RWPE1 (cell line): ENCODE results near the gene SDCCAG8.

ENCODE experiments used
- CTCF ChIA-PET: fragments of 350-600 bp; sonication (Branson Sonifier 250); formaldehyde crosslinking; extraction: SDS; loops from one replicate; lab custom pipeline; 2021; lab: Yijun Ruan, JAX
- POLR2A ChIA-PET: fragments of 400-600 bp; formaldehyde crosslinking; extraction: SDS; loops from one replicate; lab custom pipeline; 2020; ENCODE audit warnings: antibody characterized with exemption; ENCODE audit not compliant: low non-redundant PET; lab: Yijun Ruan, JAX
- DNase-seq: peaks from one replicate; pipeline ENCODE4 v3.0.0; 2012; ENCODE audit warnings: low spot score
- H3K27ac ChIP-seq: fragments of 450-650 bp; 2 replicates; pipeline ENCODE4 v1.5.1; 2017
- CTCF ChIP-seq: fragments of 450-650 bp; conservative IDR thresholded peaks from 2 replicates; pipeline ENCODE4 v1.5.1; 2017; ENCODE audit warnings: low read depth, mild to moderate bottlenecking

SDCCAG8 gene

GRCh38 chr1:243510928-243511327 is 255.1 kb downstream of the SDCCAG8 start:
- TF ChIP-seq CTCF, result no peak
- H3K27ac ChIP-seq, result no peak overlapping the region
- no peak for DNase-seq
- CTCF ChIA-PET, result no interaction called here
- POLR2A ChIA-PET, result no interaction called here

- ChIA-PET CTCF (interaction anchor here (0.6 kb wide), 1 partner anchor 962 kb away, joined by 3 read pairs; no protein-coding TSS in a partner anchor), POLR2A (no interaction called here)
- TF ChIP-seq CTCF, result no peak
- H3K27ac ChIP-seq, result no peak overlapping the region
- DNase-seq, result no peak
Measured at GRCh38 chr1:243513726-243514491, 258.1 kb downstream of the SDCCAG8 start.

DNA sequence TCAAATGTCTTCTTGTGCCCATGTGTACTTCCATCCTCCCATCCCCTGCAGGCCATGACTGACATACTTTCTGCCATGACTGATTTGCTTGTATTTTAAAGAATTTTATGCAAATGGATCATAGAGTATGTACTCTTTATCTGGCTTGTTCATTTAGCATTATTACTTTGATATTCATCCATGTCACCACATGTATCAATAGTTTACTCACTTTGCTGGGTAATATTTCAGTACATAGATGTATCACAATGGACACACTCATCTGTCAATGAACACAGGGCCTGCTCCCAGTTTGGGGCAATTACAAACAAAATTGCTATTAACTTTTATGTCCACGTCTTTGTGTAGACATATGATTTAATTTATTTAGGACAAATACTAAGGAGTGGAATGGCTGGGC is 259.1 kb downstream of the SDCCAG8 start:
- ChIA-PET POLR2A (no interaction called here), CTCF (no interaction called here)
- no peak for TF ChIP-seq CTCF
- no peak for DNase-seq
- no peak overlapping the region for H3K27ac ChIP-seq

DNA sequence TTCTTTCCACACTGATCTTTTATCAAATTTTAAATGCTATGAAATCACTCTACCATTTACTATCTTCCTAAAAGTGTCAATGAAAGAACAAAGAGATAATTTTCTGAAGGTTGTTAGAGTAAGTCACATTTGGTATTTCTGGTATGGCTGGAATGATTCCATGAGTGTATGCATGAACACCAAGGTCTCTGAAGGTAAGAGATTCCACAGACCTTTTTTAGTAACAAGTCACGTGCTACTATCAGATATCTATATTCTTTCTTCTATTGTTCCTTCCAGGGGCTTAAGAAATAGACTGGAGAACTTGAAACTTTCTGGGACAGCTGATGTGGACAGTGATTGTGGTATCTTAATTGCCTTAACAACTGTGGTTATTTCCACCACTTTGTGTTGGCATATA is 265.0 kb downstream of the SDCCAG8 start:
- no peak for DNase-seq
- POLR2A ChIA-PET, result no interaction called here
- TF ChIP-seq CTCF, result no peak
- CTCF ChIA-PET, result interaction anchor here (0.6 kb wide), 1 partner anchor 15 kb away, joined by 4 read pairs; no protein-coding TSS in a partner anchor
- no peak overlapping the region for H3K27ac ChIP-seq

- no peak overlapping the region for H3K27ac ChIP-seq
- ChIA-PET CTCF (no interaction called here), POLR2A (no interaction called here)
- no peak for TF ChIP-seq CTCF
- no peak for DNase-seq
Measured at GRCh38 chr1:243523766-243524165, 267.9 kb downstream of the SDCCAG8 start.

- POLR2A ChIA-PET, result no interaction called here
- CTCF ChIA-PET, result interaction anchor here (0.7 kb wide), 1 partner anchor 487 kb away, joined by 3 read pairs; no protein-coding TSS in a partner anchor
- no peak for TF ChIP-seq CTCF
- DNase-seq, result peak; percentile 17
- H3K27ac ChIP-seq, result no peak overlapping the region
Measured at GRCh38 chr1:243525085-243525487, 269.2 kb downstream of the SDCCAG8 start.
